HepG2 (cell line): Measurements from ENCODE around the gene CNR2. TPM values are rescaled to one million over a fixed set of nuclear protein-coding genes. Genes with fewer than 3 reads are reported as not detected.

Experiments
- ATAC-seq: fragments of 200-7000 bp; cut with Tn5 transposase; 3 replicates; pipeline ENCODE4 v1.9.1; 2020; ENCODE audit warnings: mild to moderate bottlenecking, moderate library complexity
- BruUV-seq: library from RNA; stranded (reverse); fragments of 400-500 nt; replicated peaks from 2 replicates; lab custom pipeline; 2021; lab: Mats Ljungman, UMichigan
- CTCF ChIA-PET: fragments of 300-600 bp; formaldehyde crosslinking; extraction: SDS; loops from one replicate; lab custom pipeline; 2021; ENCODE audit warnings: low total read pairs, inconsistent platforms, low intra/inter-chr PET ratio; lab: Yijun Ruan, JAX
- POLR2A ChIA-PET: fragments of 350-600 bp; sonication (Branson Sonifier 250); formaldehyde crosslinking; loops from one replicate; lab custom pipeline; 2020; ENCODE audit warnings: antibody characterized with exemption, inconsistent platforms; lab: Yijun Ruan, JAX
- DNase-seq: peaks from one replicate; pipeline ENCODE4 v3.0.0-alpha.2; 2015; ENCODE audit warnings: low spot score
- FAIRE-seq: peaks from 3 replicates; lab custom pipeline; 2011; peaks lifted over from hg19 to GRCh38; lab: Jason Lieb, UNC
- H2AFZ ChIP-seq: one replicate; pipeline ENCODE4 v1.6.1; 2011; ENCODE audit warnings: low read length, inconsistent platforms
- H3K27ac ChIP-seq: fragments of 300-600 bp; 3 replicates; pipeline ENCODE4 v1.8.0; 2011; ENCODE audit warnings: mixed run types, mild to moderate bottlenecking, mixed read lengths, low read length, inconsistent platforms; ENCODE audit not compliant: insufficient read depth; ENCODE audit errors: extremely low read length
- H3K27me3 ChIP-seq, 2 experiments: fragments of 200-600 bp in 1 of 2; 2 replicates in 1 of 2; 3 replicates in 1 of 2; pipeline versions ENCODE4 v1.6.0 to v1.8.0; 2011; ENCODE audit warnings: low read length in 2 of 2, mild to moderate bottlenecking in 2 of 2, moderate library complexity in 2 of 2, inconsistent platforms in 1 of 2; ENCODE audit not compliant: insufficient read depth in 2 of 2, control insufficient read depth in 1 of 2
- H3K36me3 ChIP-seq, 2 experiments: fragments of 200-600 bp in 1 of 2; replicated peaks in 1 of 2; 2 replicates in 1 of 2; 3 replicates in 1 of 2; pipeline versions ENCODE4 v1.5.1 to v1.8.0; 2011; ENCODE audit warnings: low read length in 2 of 2, inconsistent platforms in 1 of 2; ENCODE audit not compliant: insufficient read depth in 2 of 2, control insufficient read depth in 1 of 2
- H3K4me1 ChIP-seq: 2 replicates; pipeline ENCODE4 v1.5.1; 2012; ENCODE audit warnings: low read length, inconsistent platforms; ENCODE audit not compliant: insufficient read depth
- H3K4me2 ChIP-seq: 2 replicates; pipeline ENCODE4 v1.6.0; 2011; ENCODE audit warnings: low read depth, low read length, inconsistent platforms
- H3K4me3 ChIP-seq, 3 experiments: fragments of 200-600 bp in 1 of 3; sonication (generic), shearing (Covaris generic) in 1 of 3; replicated peaks in 1 of 3; 2 replicates each; pipeline ENCODE4 v1.5.1; 2011 to 2016; ENCODE audit warnings: low read length in 3 of 3, inconsistent platforms in 2 of 3, low read depth in 2 of 3, mild to moderate bottlenecking in 2 of 3, control low read depth in 1 of 3, mixed read lengths in 1 of 3; ENCODE audit not compliant: insufficient read depth in 1 of 3
- H3K79me2 ChIP-seq: one replicate; pipeline ENCODE4 v1.6.1; 2011; ENCODE audit warnings: low read length, inconsistent platforms; ENCODE audit not compliant: insufficient read depth
- H3K9ac ChIP-seq: 2 replicates; pipeline ENCODE4 v1.6.0; 2011; ENCODE audit warnings: mild to moderate bottlenecking, low read depth, low read length, inconsistent platforms; ENCODE audit not compliant: insufficient read depth
- H3K9me3 ChIP-seq: 2 replicates; pipeline ENCODE4 v1.5.1; 2012; ENCODE audit warnings: mild to moderate bottlenecking, low read length
- H4K20me1 ChIP-seq: 2 replicates; pipeline ENCODE4 v1.6.0; 2011; ENCODE audit warnings: inconsistent platforms, mild to moderate bottlenecking, low read length, moderate library complexity; ENCODE audit not compliant: insufficient read depth
- ATF1 ChIP-seq: IDR thresholded peaks from 2 replicates; pipeline ENCODE4 v1.6.1; 2016; ENCODE audit warnings: mild to moderate bottlenecking, control low read depth
- DNMT3B ChIP-seq: conservative IDR thresholded peaks from 2 replicates; pipeline ENCODE4 v1.6.1; 2016; ENCODE audit warnings: missing biosample characterization, control low read depth
- GABPA ChIP-seq, 2 experiments: IDR thresholded peaks; 2 replicates each; pipeline ENCODE4 v1.6.1; 2011 to 2016; ENCODE audit warnings: low read depth in 2 of 2, low read length in 1 of 2, missing biosample characterization in 1 of 2, missing genetic modification characterization in 1 of 2
- GATA4 ChIP-seq: sonication (generic); IDR thresholded peaks from 2 replicates; pipeline ENCODE4 v1.6.1; 2016; ENCODE audit warnings: antibody characterized with exemption, low read depth, borderline replicate concordance
- GPN1 ChIP-seq: sonication (generic); formaldehyde crosslinking; IDR thresholded peaks from 2 replicates; pipeline ENCODE4 v1.5.1; 2020; ENCODE audit warnings: missing genetic modification reagents, borderline replicate concordance
- KMT2B ChIP-seq: IDR thresholded peaks from 2 replicates; pipeline ENCODE4 v1.6.1; 2016; ENCODE audit warnings: missing genetic modification reagents, missing compliant biosample characterization
- MBD4 ChIP-seq: IDR thresholded peaks from 2 replicates; pipeline ENCODE4 v1.6.1; 2012; ENCODE audit warnings: low read length, inconsistent platforms, borderline replicate concordance
- MLLT10 ChIP-seq: sonication (generic); formaldehyde crosslinking; IDR thresholded peaks from 2 replicates; pipeline ENCODE4 v1.4.0; 2020; ENCODE audit warnings: missing genetic modification reagents
- MTF1 ChIP-seq: sonication (generic); formaldehyde crosslinking; IDR thresholded peaks from 2 replicates; pipeline ENCODE4 v1.5.0; 2020; ENCODE audit warnings: missing genetic modification reagents
- SKI ChIP-seq: fragments of 450-650 bp; IDR thresholded peaks from one replicate; pipeline ENCODE4 v1.6.1; 2018; ENCODE audit warnings: mild to moderate bottlenecking; ENCODE audit not compliant: partially characterized antibody
- SMARCC2 ChIP-seq: fragments of 450-650 bp; IDR thresholded peaks from 2 replicates; pipeline ENCODE4 v1.6.1; 2017; ENCODE audit warnings: antibody characterized with exemption, mild to moderate bottlenecking
- SRSF4 ChIP-seq: fragments of 200-400 bp; formaldehyde crosslinking; IDR thresholded peaks from one replicate; pipeline ENCODE4 v1.6.1; 2018; ENCODE audit warnings: mild to moderate bottlenecking, low read depth, low read length, moderate library complexity; ENCODE audit not compliant: poor library complexity, severe bottlenecking
- TBX3 ChIP-seq: fragments of 450-650 bp; IDR thresholded peaks from 2 replicates; pipeline ENCODE4 v1.6.1; 2017; ENCODE audit warnings: antibody characterized with exemption, mild to moderate bottlenecking, inconsistent platforms, borderline replicate concordance
- ZFP36 ChIP-seq: fragments of 150-350 bp; IDR thresholded peaks from 2 replicates; pipeline ENCODE4 v1.6.1; 2018; ENCODE audit warnings: borderline replicate concordance, low read length, low read depth; ENCODE audit not compliant: partially characterized antibody
- ZNF781 ChIP-seq: sonication (generic); formaldehyde crosslinking; IDR thresholded peaks from 2 replicates; pipeline ENCODE4 v1.5.1; 2020; ENCODE audit warnings: borderline replicate concordance, mild to moderate bottlenecking, missing genetic modification reagents; ENCODE audit errors: not compliant biosample characterization
- ZNF790 ChIP-seq: sonication (generic); formaldehyde crosslinking; IDR thresholded peaks from 2 replicates; pipeline ENCODE4 v1.8.0; 2022; ENCODE audit warnings: missing genetic modification reagents, mild to moderate bottlenecking, borderline replicate concordance
- ZSCAN31 ChIP-seq: sonication (generic); formaldehyde crosslinking; IDR thresholded peaks from 2 replicates; pipeline ENCODE4 v1.5.0; 2020; ENCODE audit warnings: low read depth, mild to moderate bottlenecking, missing genetic modification reagents
- WGBS: methylation state at CpG from one replicate; pipeline ENCODE4 v1.1.6; 2017; ENCODE audit warnings: low lambda C conversion rate; 5-methylcytosine and 5-hydroxymethylcytosine counted together
- in situ Hi-C: cut with HindIII; loops from 2 replicates; pipeline ENCODE4 v1.10.0; 2017; ENCODE audit warnings: low pct_unique_long_range_greater_than_20kb; ENCODE audit not compliant: extremely low pct_ligation_motif_present
- intact Hi-C: fragments of 100-400 bp; cut with micrococcal nuclease; formaldehyde crosslinking; loops from one replicate; pipeline ENCODE4 v1.10.0; 2022; ENCODE audit not compliant: unreplicated experiment
- polyA plus RNA-seq, 8 experiments: library from polyadenylated mRNA; depleted of rRNA in 3 of 8; stranded (reverse) in 7 of 8; unstranded in 1 of 8; fragments of >200 nt; fragmentation: Illumina TruSeq in 4 of 8; extraction: Trizol in 4 of 8; gene quantifications; 2 replicates each; pipeline versions ENCODE4 v1.2.1 to v1.2.3, GENCODE V29; 2011 to 2016; ENCODE audit warnings: low read depth in 4 of 8, missing spikeins in 1 of 8, mixed read lengths in 1 of 8; ENCODE audit not compliant: insufficient read depth in 1 of 8
- total RNA-seq, 5 experiments: library from RNA; depleted of rRNA; stranded (reverse); fragments of >200 nt; fragmentation: Illumina TruSeq; extraction: Trizol; gene quantifications; 2 replicates each; pipeline ENCODE4 v1.2.3, GENCODE V29; 2016; ENCODE audit warnings: low read depth in 1 of 5
- TF ChIP-seq, protein P1 (sequence below): sonication (generic); formaldehyde crosslinking; IDR thresholded peaks from 2 replicates; pipeline ENCODE4 v1.4.0; 2020; ENCODE audit warnings: missing genetic modification reagents
- TF ChIP-seq, protein P2 (sequence below): sonication (generic); formaldehyde crosslinking; IDR thresholded peaks from 2 replicates; pipeline ENCODE4 v1.5.1; 2020; ENCODE audit warnings: missing genetic modification reagents, mild to moderate bottlenecking, borderline replicate concordance

CNR2 gene
- total and polyA plus RNA-seq, 2 of the 13 experiments (the other 11 are each of a cell fraction or from before 2014, with no cell fraction given) = not detected

DNA sequence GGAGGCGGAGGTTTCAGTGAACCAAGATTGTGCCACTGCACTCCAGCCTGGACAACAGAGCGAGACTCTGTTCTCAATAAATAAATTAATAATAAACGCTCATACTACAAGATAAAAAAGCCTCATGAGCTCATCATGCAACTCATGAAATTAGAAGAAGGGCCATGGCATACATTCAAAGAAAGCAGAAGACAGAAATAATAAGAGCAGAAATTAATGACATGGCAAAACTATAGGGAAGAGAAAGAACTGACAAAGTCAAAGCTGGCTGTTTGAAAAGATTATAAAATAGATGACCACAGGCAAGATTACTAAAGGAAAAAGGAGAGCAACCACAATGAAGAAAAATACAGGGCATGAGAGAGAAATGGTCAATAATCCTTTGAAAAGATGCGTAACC, 30.4 kb downstream of the CNR2 start:
- H3K79me2 ChIP-seq = no peaks in the 10 kb centered on the region
- DNase-seq (no peak), ATAC-seq (no peak), FAIRE-seq (no peak)
- no peak overlapping the region for H3K4me2 ChIP-seq
- ChIA-PET POLR2A (no interaction called here), CTCF (no interaction called here)
- no peak overlapping the region for H2AFZ ChIP-seq
- peaks cover 1 to 5% of the 10 kb centered on the region in 2 experiments; a peak in 2 of 5 replicates for H3K27me3 ChIP-seq
- no peak overlapping the region for H3K9ac ChIP-seq
- 65% methylated on average over 4 of the region's 4 CpGs for WGBS
- H3K4me1 ChIP-seq = no peaks in the 10 kb centered on the region
- TF ChIP-seq ZNF790 (CRISPR knock-in tag) (no peak), DNMT3B (no peak), GABPA (IDR thresholded peaks at IDR 0.05; ENCODE audit: low read depth, low read length) (no peak), GABPA (CRISPR knock-in tag; IDR thresholded peaks at IDR 0.05; ENCODE audit: low read depth) (no peak), SRSF4 (no peak), GPN1 (CRISPR knock-in tag) (no peak), SMARCC2 (no peak), ATF1 (no peak), ZSCAN31 (CRISPR knock-in tag) (no peak), MLLT10 (CRISPR knock-in tag) (no peak), SKI (no peak), ZNF781 (CRISPR knock-in tag) (no peak), TBX3 (no peak), GATA4 (no peak), ZFP36 (no peak), MTF1 (CRISPR knock-in tag) (no peak), MBD4 (no peak), KMT2B (CRISPR knock-in tag) (no peak)
- TF ChIP-seq, protein P1, sequence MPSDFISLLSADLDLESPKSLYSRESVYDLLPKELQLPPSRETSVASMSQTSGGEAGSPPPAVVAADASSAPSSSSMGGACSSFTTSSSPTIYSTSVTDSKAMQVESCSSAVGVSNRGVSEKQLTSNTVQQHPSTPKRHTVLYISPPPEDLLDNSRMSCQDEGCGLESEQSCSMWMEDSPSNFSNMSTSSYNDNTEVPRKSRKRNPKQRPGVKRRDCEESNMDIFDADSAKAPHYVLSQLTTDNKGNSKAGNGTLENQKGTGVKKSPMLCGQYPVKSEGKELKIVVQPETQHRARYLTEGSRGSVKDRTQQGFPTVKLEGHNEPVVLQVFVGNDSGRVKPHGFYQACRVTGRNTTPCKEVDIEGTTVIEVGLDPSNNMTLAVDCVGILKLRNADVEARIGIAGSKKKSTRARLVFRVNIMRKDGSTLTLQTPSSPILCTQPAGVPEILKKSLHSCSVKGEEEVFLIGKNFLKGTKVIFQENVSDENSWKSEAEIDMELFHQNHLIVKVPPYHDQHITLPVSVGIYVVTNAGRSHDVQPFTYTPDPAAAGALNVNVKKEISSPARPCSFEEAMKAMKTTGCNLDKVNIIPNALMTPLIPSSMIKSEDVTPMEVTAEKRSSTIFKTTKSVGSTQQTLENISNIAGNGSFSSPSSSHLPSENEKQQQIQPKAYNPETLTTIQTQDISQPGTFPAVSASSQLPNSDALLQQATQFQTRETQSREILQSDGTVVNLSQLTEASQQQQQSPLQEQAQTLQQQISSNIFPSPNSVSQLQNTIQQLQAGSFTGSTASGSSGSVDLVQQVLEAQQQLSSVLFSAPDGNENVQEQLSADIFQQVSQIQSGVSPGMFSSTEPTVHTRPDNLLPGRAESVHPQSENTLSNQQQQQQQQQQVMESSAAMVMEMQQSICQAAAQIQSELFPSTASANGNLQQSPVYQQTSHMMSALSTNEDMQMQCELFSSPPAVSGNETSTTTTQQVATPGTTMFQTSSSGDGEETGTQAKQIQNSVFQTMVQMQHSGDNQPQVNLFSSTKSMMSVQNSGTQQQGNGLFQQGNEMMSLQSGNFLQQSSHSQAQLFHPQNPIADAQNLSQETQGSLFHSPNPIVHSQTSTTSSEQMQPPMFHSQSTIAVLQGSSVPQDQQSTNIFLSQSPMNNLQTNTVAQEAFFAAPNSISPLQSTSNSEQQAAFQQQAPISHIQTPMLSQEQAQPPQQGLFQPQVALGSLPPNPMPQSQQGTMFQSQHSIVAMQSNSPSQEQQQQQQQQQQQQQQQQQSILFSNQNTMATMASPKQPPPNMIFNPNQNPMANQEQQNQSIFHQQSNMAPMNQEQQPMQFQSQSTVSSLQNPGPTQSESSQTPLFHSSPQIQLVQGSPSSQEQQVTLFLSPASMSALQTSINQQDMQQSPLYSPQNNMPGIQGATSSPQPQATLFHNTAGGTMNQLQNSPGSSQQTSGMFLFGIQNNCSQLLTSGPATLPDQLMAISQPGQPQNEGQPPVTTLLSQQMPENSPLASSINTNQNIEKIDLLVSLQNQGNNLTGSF (CRISPR knock-in tag) = no peak
- TF ChIP-seq, protein P2, sequence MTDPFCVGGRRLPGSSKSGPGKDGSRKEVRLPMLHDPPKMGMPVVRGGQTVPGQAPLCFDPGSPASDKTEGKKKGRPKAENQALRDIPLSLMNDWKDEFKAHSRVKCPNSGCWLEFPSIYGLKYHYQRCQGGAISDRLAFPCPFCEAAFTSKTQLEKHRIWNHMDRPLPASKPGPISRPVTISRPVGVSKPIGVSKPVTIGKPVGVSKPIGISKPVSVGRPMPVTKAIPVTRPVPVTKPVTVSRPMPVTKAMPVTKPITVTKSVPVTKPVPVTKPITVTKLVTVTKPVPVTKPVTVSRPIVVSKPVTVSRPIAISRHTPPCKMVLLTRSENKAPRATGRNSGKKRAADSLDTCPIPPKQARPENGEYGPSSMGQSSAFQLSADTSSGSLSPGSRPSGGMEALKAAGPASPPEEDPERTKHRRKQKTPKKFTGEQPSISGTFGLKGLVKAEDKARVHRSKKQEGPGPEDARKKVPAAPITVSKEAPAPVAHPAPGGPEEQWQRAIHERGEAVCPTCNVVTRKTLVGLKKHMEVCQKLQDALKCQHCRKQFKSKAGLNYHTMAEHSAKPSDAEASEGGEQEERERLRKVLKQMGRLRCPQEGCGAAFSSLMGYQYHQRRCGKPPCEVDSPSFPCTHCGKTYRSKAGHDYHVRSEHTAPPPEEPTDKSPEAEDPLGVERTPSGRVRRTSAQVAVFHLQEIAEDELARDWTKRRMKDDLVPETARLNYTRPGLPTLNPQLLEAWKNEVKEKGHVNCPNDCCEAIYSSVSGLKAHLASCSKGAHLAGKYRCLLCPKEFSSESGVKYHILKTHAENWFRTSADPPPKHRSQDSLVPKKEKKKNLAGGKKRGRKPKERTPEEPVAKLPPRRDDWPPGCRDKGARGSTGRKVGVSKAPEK (CRISPR knock-in tag) = no peak
- no peaks in the 10 kb centered on the region for H3K36me3 ChIP-seq
- intact Hi-C loops (no loop called here), in situ Hi-C loops (no loop called here)
- no peaks in the 10 kb centered on the region for H4K20me1 ChIP-seq
- H3K9me3 ChIP-seq = peaks cover 24% of the 10 kb centered on the region
- no TSS peak for BruUV-seq
- no peak overlapping the region for H3K4me3 ChIP-seq
- no peak overlapping the region for H3K27ac ChIP-seq
